Measurements from ENCODE around the gene ALPK1.

GRCh38 chr4:112377594-112378242 is 80.5 kb downstream of the ALPK1 start:
- TF ChIP-seq POLR2A (IDR thresholded peaks at IDR 0.05; ENCODE audit: low read length) (no peak), GATA1 (IDR thresholded peaks at IDR 0.05; ENCODE audit: low read depth, low read length) (no peak)
